Fibroblast of skin of right quadriceps (primary cell): Measurements from ENCODE around the gene CMC1.

Experiments
- DNase-seq: peaks from one replicate; pipeline ENCODE4 v3.0.0-alpha.2; 2013

Gene CMC1

GRCh38 chr3:28308196-28308595 lies 66.8 kb downstream of the CMC1 start:
- no peak for DNase-seq

GRCh38 chr3:28315711-28316110 lies 74.3 kb downstream of the CMC1 start:
- no peak for DNase-seq

GRCh38 chr3:28316226-28316625 lies 74.8 kb downstream of the CMC1 start:
- DNase-seq: no peak

GRCh38 chr3:28317438-28318022 lies 76.1 kb downstream of the CMC1 start:
- peak; percentile 21 for DNase-seq

GRCh38 chr3:28320981-28321380 lies 79.6 kb downstream of the CMC1 start:
- no peak for DNase-seq

- DNase-seq: peak; percentile 55
Observed at GRCh38 chr3:28322464-28322863, 81.0 kb downstream of the CMC1 start.

GRCh38 chr3:28326458-28326926 lies 85.1 kb downstream of the CMC1 start:
- DNase-seq: no peak

- peak; percentile 23 for DNase-seq
Observed at GRCh38 chr3:28328188-28329151, 87.1 kb downstream of the CMC1 start.

GRCh38 chr3:28334552-28334951 lies 93.1 kb downstream of the CMC1 start:
- no peak for DNase-seq

GRCh38 chr3:28335246-28335645 lies 93.8 kb downstream of the CMC1 start:
- no peak for DNase-seq

GRCh38 chr3:28337230-28337629 lies 95.8 kb downstream of the CMC1 start:
- no peak for DNase-seq

- DNase-seq: no peak
Observed at GRCh38 chr3:28343144-28343543, 101.7 kb downstream of the CMC1 start.

GRCh38 chr3:28345690-28346089 lies 104.3 kb downstream of the CMC1 start:
- DNase-seq: no peak

- peak; percentile 66 for DNase-seq
Observed at GRCh38 chr3:28347374-28348264, 106.2 kb downstream of the CMC1 start.

- no peak for DNase-seq
Observed at GRCh38 chr3:28348265-28348628, 106.8 kb downstream of the CMC1 start.

- DNase-seq: peak; percentile 96
Observed at GRCh38 chr3:28348629-28349468, 107.4 kb downstream of the CMC1 start, which contains the start of the genes AZI2 and ZCWPW2. Gene AZI2, minus strand, starts transcription at chr3:28348824. Its CDS starts 8,207 bp downstream, at chr3:28340617. Gene ZCWPW2, plus strand, starts transcription at chr3:28348721. Its CDS starts 64,348 bp downstream, at chr3:28413069.

GRCh38 chr3:28349469-28350000 lies 108.1 kb downstream of the CMC1 start:
- no peak for DNase-seq
